ENCODE results near the gene LBX1. TPM values are rescaled to one million over a fixed set of nuclear protein-coding genes. Genes with fewer than 3 reads are reported as not detected.
A peak's percentile ranks its signal among the peaks of the same experiment; 100 is the strongest.

LBX1 gene
- total and polyA plus RNA-seq, 10 donors = not detected

DNA sequence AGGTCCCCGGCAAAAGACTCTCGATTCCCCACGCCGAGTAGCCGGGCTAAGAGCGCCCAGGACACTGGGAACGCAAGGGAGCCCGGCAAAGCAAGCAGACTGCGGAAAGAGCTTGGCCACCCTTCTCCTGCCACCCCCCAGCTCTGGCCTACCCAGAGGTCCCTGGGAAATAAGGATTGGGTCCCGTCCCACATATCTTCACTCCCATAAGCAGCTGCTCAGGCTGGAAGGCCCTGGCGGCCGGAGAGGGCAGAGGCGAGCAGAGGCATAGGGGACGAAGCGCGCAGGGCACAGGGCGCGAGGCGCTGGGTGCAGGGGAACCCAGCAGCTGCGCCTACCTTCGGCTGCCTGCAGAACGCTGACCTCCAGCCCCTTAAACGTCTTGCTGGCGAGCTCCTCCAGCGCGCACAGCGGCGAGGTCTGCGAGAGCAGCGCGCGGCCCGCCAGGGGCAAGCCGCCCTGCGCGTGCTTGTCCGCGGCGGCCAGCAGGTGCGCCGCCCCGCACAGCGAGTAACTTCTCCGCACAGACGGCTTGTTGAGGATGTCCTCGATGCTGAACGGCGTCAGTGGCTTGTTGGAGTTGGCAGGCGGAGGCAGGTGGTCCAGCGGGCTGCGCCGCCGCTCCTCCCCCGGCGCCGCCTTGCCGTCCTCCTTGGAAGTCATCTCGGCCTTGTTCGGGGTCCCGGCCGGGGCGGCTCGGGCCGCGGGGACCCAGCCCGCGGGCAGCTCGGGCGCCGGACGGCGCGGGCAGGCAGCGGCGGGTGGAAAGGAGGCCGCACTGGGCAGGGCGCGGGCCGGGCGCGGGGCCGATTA is 904 bp downstream of the LBX1 start:
- peaks cover 37 to 72% (median 67%) of the 10 kb centered on the region in 6 donors for H3K4me1 ChIP-seq

DNA sequence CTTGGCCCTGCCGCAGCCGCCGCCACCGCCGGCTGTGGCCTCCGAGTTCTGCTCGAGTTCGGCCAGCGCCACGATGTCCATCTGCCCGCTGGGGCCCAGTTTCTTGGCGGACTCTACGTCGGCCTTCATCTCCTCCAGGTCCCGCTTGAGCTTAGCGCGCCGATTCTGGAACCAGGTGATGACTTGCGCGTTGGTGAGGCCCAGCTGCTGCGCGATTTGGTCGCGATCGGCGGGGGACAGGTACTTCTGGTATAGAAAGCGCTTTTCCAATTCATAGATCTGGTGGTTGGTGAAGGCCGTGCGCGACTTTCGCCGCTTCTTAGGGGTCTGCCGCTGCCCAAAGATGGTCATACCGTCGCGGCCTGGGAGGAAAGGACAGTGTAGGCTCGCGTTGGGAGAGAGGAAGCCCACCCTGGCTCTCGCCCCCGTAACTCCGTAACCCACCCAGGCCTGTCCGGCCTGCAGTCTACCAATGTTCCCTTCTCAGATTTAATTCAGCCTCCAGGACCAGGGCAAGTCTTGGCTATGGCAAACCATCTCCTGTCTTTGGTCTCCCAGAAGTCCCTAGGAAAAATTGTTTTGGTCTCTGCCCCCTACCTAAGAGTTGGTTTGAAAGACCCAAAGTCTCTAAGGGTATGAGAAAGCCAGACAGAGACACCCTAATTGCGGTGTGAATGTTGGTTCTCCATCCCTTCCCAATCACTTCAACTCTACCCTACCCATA is 1.7 kb downstream of the LBX1 start:
- Histone ChIP-seq H3K36me3 (no peaks in the 10 kb centered on the region), H3K4me1 (peaks cover 44 to 79% (median 75%) of the 10 kb centered on the region in 6 donors)
- 5 to 16% (median 7%) methylated on average over 21 to 43 of the region's 43 CpGs for WGBS, 5 donors

More for the DNA sequence above, 904 bp downstream of the LBX1 start:
- TF ChIP-seq, protein P1, sequence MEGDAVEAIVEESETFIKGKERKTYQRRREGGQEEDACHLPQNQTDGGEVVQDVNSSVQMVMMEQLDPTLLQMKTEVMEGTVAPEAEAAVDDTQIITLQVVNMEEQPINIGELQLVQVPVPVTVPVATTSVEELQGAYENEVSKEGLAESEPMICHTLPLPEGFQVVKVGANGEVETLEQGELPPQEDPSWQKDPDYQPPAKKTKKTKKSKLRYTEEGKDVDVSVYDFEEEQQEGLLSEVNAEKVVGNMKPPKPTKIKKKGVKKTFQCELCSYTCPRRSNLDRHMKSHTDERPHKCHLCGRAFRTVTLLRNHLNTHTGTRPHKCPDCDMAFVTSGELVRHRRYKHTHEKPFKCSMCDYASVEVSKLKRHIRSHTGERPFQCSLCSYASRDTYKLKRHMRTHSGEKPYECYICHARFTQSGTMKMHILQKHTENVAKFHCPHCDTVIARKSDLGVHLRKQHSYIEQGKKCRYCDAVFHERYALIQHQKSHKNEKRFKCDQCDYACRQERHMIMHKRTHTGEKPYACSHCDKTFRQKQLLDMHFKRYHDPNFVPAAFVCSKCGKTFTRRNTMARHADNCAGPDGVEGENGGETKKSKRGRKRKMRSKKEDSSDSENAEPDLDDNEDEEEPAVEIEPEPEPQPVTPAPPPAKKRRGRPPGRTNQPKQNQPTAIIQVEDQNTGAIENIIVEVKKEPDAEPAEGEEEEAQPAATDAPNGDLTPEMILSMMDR (IDR thresholded peaks at IDR 0.05 in 8 of 11, conservative IDR thresholded peaks at IDR 0.05 in 3 of 11) = no peak
- TF ChIP-seq POLR2AphosphoS5 (IDR thresholded peaks at IDR 0.05) = no peak
- no peak for TF ChIP-seq POLR2A (IDR thresholded peaks at IDR 0.05)
- Histone ChIP-seq H3K27ac (no peak overlapping the region), H3K9me3 (peaks cover 0 to 3% (median 0%) of the 10 kb centered on the region in 8 donors), H3K4me3 (peak overlapping the region in 4 of 8 donors; percentile 8 to 53 (median 14)), H3K27me3 (replicated peaks in 1 of 7) (peaks cover 26 to 100% (median 100%) of the 10 kb centered on the region in 7 donors), H3K36me3 (no peaks in the 10 kb centered on the region)
- intact Hi-C loops (cut with DNase I; ENCODE audit: low total_unique reads) = no loop called here
- 2 to 16% (median 5%) methylated on average over 27 to 82 of the region's 82 CpGs for WGBS, 5 donors
- DNase-seq = no peak

DNA sequence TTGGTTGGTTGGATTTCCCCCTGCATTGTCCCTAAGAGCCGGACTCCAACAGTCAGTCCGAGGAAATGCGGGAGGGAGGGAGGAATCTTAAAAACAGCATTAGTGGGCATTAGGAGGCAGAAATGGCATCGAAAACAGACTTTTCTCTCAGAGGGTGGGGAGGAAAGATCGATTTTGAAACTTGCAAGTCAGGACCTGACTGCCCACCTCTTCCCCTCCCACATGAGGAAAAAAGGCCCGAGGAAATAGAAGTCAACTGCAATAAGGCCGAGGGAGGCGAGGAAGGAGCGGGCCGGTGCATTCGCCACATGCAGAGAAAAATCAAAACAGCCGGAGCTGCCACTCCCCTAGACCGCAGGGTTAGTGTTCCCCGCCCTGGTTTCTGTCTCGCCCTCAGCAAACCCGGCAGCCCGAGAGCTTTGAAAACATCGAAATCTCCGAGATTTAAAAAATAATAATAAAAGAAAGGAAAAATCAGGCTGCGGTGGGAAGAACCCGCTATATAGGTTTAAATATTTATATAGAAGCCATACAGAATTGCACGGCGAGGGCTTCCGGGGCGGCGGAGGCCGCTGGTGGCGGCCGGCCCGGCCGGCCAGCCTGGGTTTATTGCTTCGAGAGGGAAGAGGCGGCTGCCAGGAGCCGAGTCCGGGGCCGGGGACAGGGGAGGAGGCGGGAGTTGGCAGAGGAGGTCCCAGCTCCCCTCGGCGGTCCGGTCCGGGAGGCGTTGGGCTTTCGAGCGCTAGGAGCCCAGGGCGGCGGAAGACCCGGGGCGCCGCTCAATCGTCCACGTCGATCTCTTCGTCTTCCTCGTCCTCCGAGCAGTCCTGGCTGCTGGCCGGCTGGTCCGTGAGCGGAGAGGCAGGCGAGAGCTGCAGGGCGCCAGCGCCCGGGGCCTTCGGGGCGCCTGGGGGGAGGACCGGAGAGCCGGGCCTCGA is 2.5 kb downstream of the LBX1 start:
- peaks cover 44 to 84% (median 79%) of the 10 kb centered on the region in 6 donors for H3K4me1 ChIP-seq
- peaks cover 0 to 3% (median 0%) of the 10 kb centered on the region in 8 donors for H3K9me3 ChIP-seq
- H3K36me3 ChIP-seq = no peaks in the 10 kb centered on the region
- peak overlapping the region; percentile 3 to 62 (median 32) for H3K4me3 ChIP-seq
- peaks cover 35 to 100% (median 100%) of the 10 kb centered on the region in 7 donors for H3K27me3 ChIP-seq (replicated peaks in 1 of 7)
- WGBS, 5 donors = 4 to 6% (median 5%) methylated on average over 33 to 67 of the region's 67 CpGs
- no peak overlapping the region for H3K27ac ChIP-seq
- no peak for DNase-seq
- TF ChIP-seq POLR2A (IDR thresholded peaks at IDR 0.05) (no peak), POLR2AphosphoS5 (IDR thresholded peaks at IDR 0.05) (no peak)
- TF ChIP-seq, protein P1 (IDR thresholded peaks at IDR 0.05 in 8 of 11, conservative IDR thresholded peaks at IDR 0.05 in 3 of 11) = no peak
- intact Hi-C loops (cut with DNase I; ENCODE audit: low total_unique reads) = no loop called here

More for the DNA sequence above, 1.7 kb downstream of the LBX1 start:
- Histone ChIP-seq H3K27me3 (replicated peaks in 1 of 7) (peaks cover 33 to 100% (median 100%) of the 10 kb centered on the region in 7 donors), H3K27ac (no peak overlapping the region), H3K9me3 (peaks cover 0 to 3% (median 0%) of the 10 kb centered on the region in 8 donors), H3K4me3 (peak overlapping the region in 7 of 8 donors; percentile 25 to 62 (median 34))
- TF ChIP-seq, protein P1 (IDR thresholded peaks at IDR 0.05 in 8 of 11, conservative IDR thresholded peaks at IDR 0.05 in 3 of 11) = no peak
- TF ChIP-seq POLR2AphosphoS5 (IDR thresholded peaks at IDR 0.05) (no peak), POLR2A (IDR thresholded peaks at IDR 0.05) (no peak)
- intact Hi-C loops (cut with DNase I; ENCODE audit: low total_unique reads) = no loop called here
- DNase-seq = no peak

All from spleen (tissue), 11 donors.